Stomach smooth muscle (tissue), 2 donors: ENCODE measurements around the gene MED13L.

ENCODE experiments used
- H3K27ac ChIP-seq: one replicate; pipeline ENCODE4 v1.7.0; 2013; ENCODE audit warnings: mild to moderate bottlenecking, low read length, inconsistent platforms
- H3K27me3 ChIP-seq, 2 donors: one replicate each; pipeline ENCODE4 v1.7.0; 2013; ENCODE audit warnings: low read length in 2 of 2; ENCODE audit not compliant: insufficient read depth in 2 of 2, control insufficient read depth in 1 of 2
- H3K36me3 ChIP-seq, 2 donors: one replicate each; pipeline ENCODE4 v1.7.0; 2013; ENCODE audit warnings: low read length in 2 of 2; ENCODE audit not compliant: control insufficient read depth in 2 of 2, insufficient read depth in 2 of 2
- H3K4me1 ChIP-seq: one replicate; pipeline ENCODE4 v1.7.0; 2013; ENCODE audit warnings: low read length; ENCODE audit not compliant: control insufficient read depth, insufficient read depth
- H3K4me3 ChIP-seq, 2 donors: one replicate each; pipeline ENCODE4 v1.7.0; 2013; ENCODE audit warnings: low read length in 2 of 2
- H3K9ac ChIP-seq, 2 donors: one replicate each; pipeline ENCODE4 v1.7.0; 2013; ENCODE audit warnings: low read length in 2 of 2, mild to moderate bottlenecking in 1 of 2
- H3K9me3 ChIP-seq, 2 donors: one replicate each; pipeline ENCODE4 v1.7.0; 2013; ENCODE audit warnings: low read length in 2 of 2; ENCODE audit not compliant: control insufficient read depth in 2 of 2
- donor health status: healthy.
- donor health status: Pancreatic carcinoma.

The MED13L gene

GRCh38 chr12:116024769-116025168 is 252.7 kb downstream of the MED13L start:
- H3K4me1 ChIP-seq = no peaks in the 10 kb centered on the region
- no peaks in the 10 kb centered on the region for H3K9me3 ChIP-seq
- H3K27ac ChIP-seq = no peak overlapping the region
- no peaks in the 10 kb centered on the region for H3K36me3 ChIP-seq
- H3K4me3 ChIP-seq = no peak overlapping the region
- H3K9ac ChIP-seq = no peak overlapping the region
- H3K27me3 ChIP-seq = no peaks in the 10 kb centered on the region

DNA sequence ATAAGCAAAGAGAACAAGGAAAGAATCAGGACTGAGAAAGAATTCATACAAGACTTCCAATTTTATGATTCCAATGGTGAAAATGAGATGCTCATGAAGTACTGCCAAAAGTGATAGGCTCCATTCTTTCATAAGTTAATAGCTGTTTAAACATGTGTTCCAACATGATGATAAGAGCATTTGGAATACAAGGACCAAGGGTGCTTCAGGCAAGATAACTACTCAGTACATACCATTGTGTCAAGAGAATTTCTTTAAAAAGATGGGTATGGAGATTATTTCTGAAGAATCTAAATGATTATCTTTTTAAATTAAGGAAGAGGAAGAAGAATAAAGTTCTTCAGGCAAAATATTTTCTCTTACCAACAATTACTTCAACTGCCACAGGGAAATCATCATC is 258.1 kb downstream of the MED13L start:
- no peak overlapping the region for H3K4me3 ChIP-seq
- H3K4me1 ChIP-seq = no peaks in the 10 kb centered on the region
- peaks cover 3 to 5% of the 10 kb centered on the region in 2 donors for H3K36me3 ChIP-seq
- H3K27me3 ChIP-seq = no peaks in the 10 kb centered on the region
- H3K27ac ChIP-seq = no peak overlapping the region
- no peak overlapping the region for H3K9ac ChIP-seq
- no peaks in the 10 kb centered on the region for H3K9me3 ChIP-seq

DNA sequence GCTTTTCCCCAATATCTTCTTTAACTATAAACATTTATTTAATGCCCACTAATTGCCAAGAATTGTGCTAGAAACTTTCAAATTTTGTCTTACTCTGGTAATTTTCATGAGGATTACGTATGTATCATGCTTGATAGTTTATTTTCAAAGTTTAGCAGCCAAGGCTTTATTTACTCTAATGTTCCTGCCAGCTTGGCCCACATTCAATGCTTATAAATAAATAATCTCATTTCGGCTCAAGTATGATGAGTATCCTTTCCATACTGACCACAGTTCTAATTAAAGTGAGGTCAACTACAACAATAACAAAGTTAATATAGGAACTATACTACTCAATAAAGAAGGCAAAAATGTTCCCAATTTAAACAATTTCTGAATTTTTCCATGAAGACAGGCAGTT is 259.2 kb downstream of the MED13L start:
- H3K4me1 ChIP-seq = no peaks in the 10 kb centered on the region
- H3K9me3 ChIP-seq = no peaks in the 10 kb centered on the region
- no peak overlapping the region for H3K27ac ChIP-seq
- no peaks in the 10 kb centered on the region for H3K27me3 ChIP-seq
- no peak overlapping the region for H3K9ac ChIP-seq
- H3K4me3 ChIP-seq = no peak overlapping the region
- peaks cover 3 to 5% of the 10 kb centered on the region in 2 donors for H3K36me3 ChIP-seq

DNA sequence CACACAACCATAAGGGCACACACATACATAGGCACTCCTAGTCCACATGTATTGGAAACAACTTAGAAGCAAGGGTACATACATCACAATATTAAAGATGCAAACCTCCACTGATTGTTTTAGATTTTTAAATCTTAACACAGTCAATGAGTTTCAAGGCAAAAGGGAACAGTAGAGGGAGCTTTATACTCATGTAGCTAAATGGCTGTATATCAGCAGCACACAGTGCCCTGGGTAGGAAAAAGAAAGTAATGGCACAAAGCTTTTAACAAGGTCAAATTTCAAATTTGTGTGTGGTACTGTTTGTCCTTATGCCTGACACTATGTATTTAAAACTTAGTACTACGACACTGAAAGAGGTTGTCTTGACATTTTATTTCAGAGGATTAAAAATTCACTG is 262.0 kb downstream of the MED13L start:
- Histone ChIP-seq H3K9ac (no peak overlapping the region), H3K27ac (no peak overlapping the region), H3K36me3 (peaks cover 14 to 16% of the 10 kb centered on the region in 2 donors), H3K9me3 (no peaks in the 10 kb centered on the region), H3K4me3 (no peak overlapping the region), H3K27me3 (no peaks in the 10 kb centered on the region), H3K4me1 (no peaks in the 10 kb centered on the region)

DNA sequence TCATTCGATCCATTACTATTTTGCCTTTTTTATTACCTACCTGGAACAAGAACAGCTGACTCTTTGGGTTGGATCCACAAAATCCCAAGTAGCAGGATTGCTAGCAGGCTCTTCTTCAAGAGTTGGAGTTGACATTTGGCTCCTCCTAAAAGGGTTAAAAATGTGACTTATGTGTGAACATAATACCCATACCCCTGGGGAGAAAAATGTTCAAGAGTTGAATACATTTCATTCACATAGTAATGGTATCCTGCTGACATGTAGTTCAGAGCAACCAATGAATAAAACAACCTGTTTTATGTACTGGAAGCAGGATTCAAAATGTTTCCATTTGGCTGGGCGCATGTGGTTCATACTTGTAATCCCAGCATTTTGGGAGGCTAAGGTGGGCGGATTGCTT is 264.7 kb downstream of the MED13L start:
- no peaks in the 10 kb centered on the region for H3K9me3 ChIP-seq
- H3K36me3 ChIP-seq = peaks cover 21 to 23% of the 10 kb centered on the region in 2 donors
- no peak overlapping the region for H3K27ac ChIP-seq
- no peaks in the 10 kb centered on the region for H3K4me1 ChIP-seq
- H3K9ac ChIP-seq = no peak overlapping the region
- H3K27me3 ChIP-seq = no peaks in the 10 kb centered on the region
- no peak overlapping the region for H3K4me3 ChIP-seq

- no peak overlapping the region for H3K27ac ChIP-seq
- H3K9me3 ChIP-seq = no peaks in the 10 kb centered on the region
- peaks cover 28 to 31% of the 10 kb centered on the region in 2 donors for H3K36me3 ChIP-seq
- H3K4me3 ChIP-seq = no peak overlapping the region
- no peaks in the 10 kb centered on the region for H3K4me1 ChIP-seq
- no peaks in the 10 kb centered on the region for H3K27me3 ChIP-seq
- no peak overlapping the region for H3K9ac ChIP-seq
These were observed 266.3 kb downstream of the MED13L start for GRCh38 chr12:116011217-116011616.

DNA sequence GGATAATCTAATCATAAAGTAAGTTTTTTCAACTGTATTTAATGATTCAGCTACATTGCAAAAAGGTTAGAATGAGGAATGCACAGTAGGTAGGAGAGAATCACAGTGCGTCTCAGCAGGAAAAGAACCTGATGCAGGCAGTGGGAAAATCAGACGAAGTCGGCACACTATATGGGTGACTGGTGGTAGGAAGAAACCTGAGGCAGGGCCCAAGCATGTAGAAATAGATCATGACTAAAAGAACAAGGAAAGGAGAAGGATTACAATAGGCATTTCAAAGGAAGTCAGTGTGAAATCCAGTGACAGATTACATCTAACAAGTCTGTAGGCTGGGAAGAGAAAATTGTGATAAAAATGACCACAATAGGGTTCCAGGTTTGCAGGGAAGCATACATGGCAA is 267.0 kb downstream of the MED13L start:
- Histone ChIP-seq H3K27ac (no peak overlapping the region), H3K9me3 (no peaks in the 10 kb centered on the region), H3K36me3 (peaks cover 31 to 35% of the 10 kb centered on the region in 2 donors), H3K9ac (no peak overlapping the region), H3K27me3 (no peaks in the 10 kb centered on the region), H3K4me3 (no peak overlapping the region), H3K4me1 (no peaks in the 10 kb centered on the region)

GRCh38 chr12:116009805-116010204 is 267.7 kb downstream of the MED13L start:
- no peaks in the 10 kb centered on the region for H3K27me3 ChIP-seq
- H3K4me1 ChIP-seq = no peaks in the 10 kb centered on the region
- no peaks in the 10 kb centered on the region for H3K9me3 ChIP-seq
- H3K9ac ChIP-seq = no peak overlapping the region
- peaks cover 31 to 32% of the 10 kb centered on the region in 2 donors for H3K36me3 ChIP-seq
- H3K27ac ChIP-seq = no peak overlapping the region
- H3K4me3 ChIP-seq = no peak overlapping the region

DNA sequence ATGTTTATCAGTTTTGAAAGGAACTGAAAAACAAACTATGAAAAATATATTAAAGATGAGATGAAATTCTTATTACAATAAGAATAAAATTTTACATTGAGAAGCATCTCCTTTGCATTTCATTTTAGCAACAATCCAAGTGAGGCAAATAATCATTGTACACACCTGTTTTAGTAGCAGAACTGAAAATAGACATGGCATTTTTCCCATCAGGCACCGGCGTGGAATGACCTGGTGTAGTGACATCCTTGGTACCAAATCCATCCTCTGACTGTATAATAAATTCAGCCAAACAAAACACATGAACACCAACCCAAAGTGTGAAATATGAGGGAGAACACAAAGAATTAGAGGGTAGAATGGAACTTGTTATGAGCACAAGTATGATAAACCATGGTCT is 271.4 kb downstream of the MED13L start:
- H3K27ac ChIP-seq = no peak overlapping the region

GRCh38 chr12:116002890-116003536 is 274.5 kb downstream of the MED13L start:
- Histone ChIP-seq H3K9me3 (no peaks in the 10 kb centered on the region), H3K27ac (no peak overlapping the region), H3K9ac (no peak overlapping the region), H3K36me3 (peaks cover 17 to 21% of the 10 kb centered on the region in 2 donors), H3K4me3 (no peak overlapping the region), H3K4me1 (peaks cover 7% of the 10 kb centered on the region), H3K27me3 (no peaks in the 10 kb centered on the region)

More for the DNA sequence above, 271.4 kb downstream of the MED13L start:
- H3K4me3 ChIP-seq = no peak overlapping the region
- H3K27me3 ChIP-seq = no peaks in the 10 kb centered on the region
- peaks cover 26 to 29% of the 10 kb centered on the region in 2 donors for H3K36me3 ChIP-seq
- H3K9ac ChIP-seq = no peak overlapping the region
- H3K4me1 ChIP-seq = no peaks in the 10 kb centered on the region
- H3K9me3 ChIP-seq = no peaks in the 10 kb centered on the region

GRCh38 chr12:116000252-116000651 is 277.2 kb downstream of the MED13L start:
- H3K4me1 ChIP-seq = peaks cover 7% of the 10 kb centered on the region
- peaks cover 15 to 17% of the 10 kb centered on the region in 2 donors for H3K36me3 ChIP-seq
- H3K4me3 ChIP-seq = no peak overlapping the region
- H3K9ac ChIP-seq = no peak overlapping the region
- no peaks in the 10 kb centered on the region for H3K9me3 ChIP-seq
- H3K27me3 ChIP-seq = no peaks in the 10 kb centered on the region
- H3K27ac ChIP-seq = no peak overlapping the region
